ENCODE data around the gene TPGS1.

Gene TPGS1

GRCh38 chr19:507286-508203, at the start of gene TPGS1:
TPGS1 (plus strand) TSS chr19:507497; CDS start chr19:507507, 10 bp downstream.
- DNase-seq: peak; percentile 22

- no peak for DNase-seq
Measured at GRCh38 chr19:457636-458035, 49.7 kb upstream of the TPGS1 start.

- no peak for DNase-seq
Measured at GRCh38 chr19:458091-459042, 48.9 kb upstream of the TPGS1 start.

- peak; percentile 30 for DNase-seq
Measured at GRCh38 chr19:459724-460511, 47.4 kb upstream of the TPGS1 start.

- DNase-seq: no peak
Measured at GRCh38 chr19:460877-461720, 46.2 kb upstream of the TPGS1 start, which contains the start of gene SHC2. SHC2 (minus strand) TSS chr19:461033; CDS start chr19:460996, 37 bp downstream.

- DNase-seq: no peak
Measured at GRCh38 chr19:461721-462551, 45.4 kb upstream of the TPGS1 start.

- DNase-seq: no peak
Measured at GRCh38 chr19:463483-464207, 43.7 kb upstream of the TPGS1 start.

- DNase-seq: no peak
Measured at GRCh38 chr19:464208-464545, 43.1 kb upstream of the TPGS1 start.

- no peak for DNase-seq
Measured at GRCh38 chr19:465056-465816, 42.1 kb upstream of the TPGS1 start.

GRCh38 chr19:467554-467953, 39.7 kb upstream of the TPGS1 start:
- DNase-seq: no peak

GRCh38 chr19:468587-469256, 38.6 kb upstream of the TPGS1 start:
- no peak for DNase-seq

- DNase-seq: no peak
Measured at GRCh38 chr19:469833-470232, 37.5 kb upstream of the TPGS1 start.

- no peak for DNase-seq
Measured at GRCh38 chr19:470701-471100, 36.6 kb upstream of the TPGS1 start.

- DNase-seq: no peak
Measured at GRCh38 chr19:472005-472858, 35.1 kb upstream of the TPGS1 start.

- no peak for DNase-seq
Measured at GRCh38 chr19:474126-475078, 32.9 kb upstream of the TPGS1 start.

- no peak for DNase-seq
Measured at GRCh38 chr19:475360-475759, 31.9 kb upstream of the TPGS1 start.
